Panc1 (cell line): Measurements from ENCODE around the gene MVD. TPM values are rescaled to one million over a fixed set of nuclear protein-coding genes. Genes with fewer than 3 reads are reported as not detected.
A peak's percentile ranks its signal among the peaks of the same experiment; 100 is the strongest.

ENCODE experiments used
- ATAC-seq: fragments of 200-7000 bp; cut with Tn5 transposase; 2 replicates; pipeline ENCODE4 v1.9.1; 2020; ENCODE audit warnings: mild to moderate bottlenecking, moderate library complexity
- BruUV-seq: library from RNA; stranded (reverse); fragments of 400-500 nt; replicated peaks from 2 replicates; lab custom pipeline; 2021; lab: Mats Ljungman, UMichigan
- CTCF ChIA-PET: fragments of 300-600 bp; sonication (Branson Sonifier 250); formaldehyde crosslinking; loops from one replicate; lab custom pipeline; 2022; ENCODE audit warnings: antibody characterized with exemption; lab: Charles Lee
- POLR2A ChIA-PET: fragments of 300-600 bp; sonication (Branson Sonifier 250); formaldehyde crosslinking; loops from one replicate; lab custom pipeline; 2022; ENCODE audit warnings: antibody characterized with exemption; lab: Charles Lee
- DNase-seq: peaks from one replicate; pipeline ENCODE4 v3.0.0-alpha.2; 2010; ENCODE audit warnings: low read depth, low spot score
- H3K27ac ChIP-seq: 2 replicates; pipeline ENCODE4 v1.5.1; 2011; ENCODE audit warnings: mild to moderate bottlenecking, low read length, inconsistent platforms
- H3K27me3 ChIP-seq: fragments of 200-500 bp; sonication (Bioruptor generic); 2 replicates; pipeline ENCODE4 v1.6.0; 2014; ENCODE audit warnings: low read length, inconsistent platforms; ENCODE audit not compliant: control insufficient read depth, insufficient read depth
- H3K36me3 ChIP-seq: fragments of 200-500 bp; sonication (Bioruptor generic); 2 replicates; pipeline ENCODE4 v1.5.1; 2014; ENCODE audit warnings: inconsistent platforms, mild to moderate bottlenecking, low read length, moderate library complexity; ENCODE audit not compliant: control insufficient read depth, insufficient read depth
- H3K4me1 ChIP-seq: 2 replicates; pipeline ENCODE4 v1.5.1; 2011; ENCODE audit warnings: inconsistent platforms, mild to moderate bottlenecking, low read length, moderate library complexity; ENCODE audit not compliant: control insufficient read depth, insufficient read depth
- H3K4me3 ChIP-seq, 2 experiments: 2 replicates each; pipeline ENCODE4 v1.5.1; 2011 to 2012; ENCODE audit warnings: low read depth in 2 of 2, low read length in 2 of 2, mild to moderate bottlenecking in 2 of 2, inconsistent platforms in 1 of 2, moderate library complexity in 1 of 2
- H3K9me3 ChIP-seq: fragments of 200-500 bp; sonication (Bioruptor generic); 2 replicates; pipeline ENCODE4 v1.5.1; 2014; ENCODE audit warnings: low read depth, mild to moderate bottlenecking, inconsistent platforms, low read length, moderate library complexity; ENCODE audit not compliant: control insufficient read depth, insufficient read depth
- POLR2AphosphoS5 ChIP-seq: IDR thresholded peaks from 2 replicates; pipeline ENCODE4 v1.6.1; 2012; ENCODE audit warnings: mild to moderate bottlenecking, low read depth, low read length, moderate library complexity
- SIN3A ChIP-seq: IDR thresholded peaks from 2 replicates; pipeline ENCODE4 v1.6.1; 2012; ENCODE audit warnings: low read depth, mild to moderate bottlenecking, low read length, moderate library complexity, borderline replicate concordance; ENCODE audit not compliant: insufficient read depth
- TCF7L2 ChIP-seq: IDR thresholded peaks from 2 replicates; pipeline ENCODE4 v1.6.1; 2011; ENCODE audit warnings: mild to moderate bottlenecking, low read depth, low read length, inconsistent platforms
- in situ Hi-C: cut with HindIII; loops from 2 replicates; pipeline ENCODE4 v1.10.0; 2016; ENCODE audit warnings: low sequenced_read_pairs, low pct_unique_long_range_greater_than_20kb
- intact Hi-C: fragments of 100-400 bp; cut with micrococcal nuclease; formaldehyde crosslinking; loops from one replicate; pipeline ENCODE4 v1.10.0; 2022; ENCODE audit not compliant: unreplicated experiment
- total RNA-seq: library from RNA; stranded (reverse); gene quantifications from one replicate; pipeline ENCODE4 v1.2.1, GENCODE V29; 2021; ENCODE audit not compliant: unreplicated experiment
- TF ChIP-seq, protein P1 (sequence below): fragments of 450-650 bp; IDR thresholded peaks from 2 replicates; pipeline ENCODE4 v1.5.1; 2017; ENCODE audit warnings: mild to moderate bottlenecking
- TF ChIP-seq, protein P2 (sequence below), 2 experiments: IDR thresholded peaks; 2 replicates each; pipeline ENCODE4 v1.6.1; 2011 to 2012; ENCODE audit warnings: low read depth in 2 of 2, control low read depth in 1 of 2, low read length in 1 of 2, mild to moderate bottlenecking in 1 of 2, moderate library complexity in 1 of 2; ENCODE audit not compliant: insufficient read depth in 1 of 2

Gene MVD
- total RNA-seq, 1 experiment from 2014 or later = 96.8 TPM

DNA sequence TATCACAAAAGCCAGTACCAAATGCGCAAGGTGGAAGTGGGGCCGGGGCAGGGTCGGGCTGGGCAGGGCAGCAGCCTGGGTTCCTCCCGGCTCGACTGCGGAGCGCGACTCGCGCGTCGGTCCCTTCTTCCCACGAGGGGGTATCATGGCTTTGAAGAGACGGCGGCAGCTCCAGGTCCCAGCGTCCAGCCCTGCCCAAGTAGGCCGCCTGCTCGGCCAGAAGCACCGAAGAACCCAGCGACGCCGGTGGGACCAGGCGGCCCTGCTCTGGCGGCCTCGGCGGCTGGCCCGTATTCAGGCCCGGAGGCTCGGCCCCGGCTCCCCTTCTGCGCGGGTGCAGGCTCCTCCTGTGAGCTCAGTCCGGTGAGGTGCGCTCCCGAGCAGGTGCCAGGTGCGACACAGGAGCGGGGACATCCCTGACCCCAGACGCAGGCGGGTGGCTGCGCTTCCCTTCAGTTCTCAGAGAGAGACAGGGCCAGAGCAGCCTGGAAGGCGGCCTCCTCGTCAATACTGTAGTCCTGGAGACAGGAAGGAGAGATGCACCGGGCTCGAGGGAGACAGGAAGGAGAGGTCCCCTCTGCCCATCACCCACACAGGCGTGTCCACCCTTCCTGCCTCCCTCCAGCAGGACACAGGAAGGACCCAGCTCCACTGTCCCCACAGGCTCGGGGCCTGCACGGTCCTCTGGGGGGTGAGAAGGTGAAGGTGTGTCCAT is 34.4 kb upstream of the MVD start:
- TF ChIP-seq POLR2AphosphoS5 (no peak), SIN3A (no peak), TCF7L2 (no peak)
- TF ChIP-seq, protein P1, sequence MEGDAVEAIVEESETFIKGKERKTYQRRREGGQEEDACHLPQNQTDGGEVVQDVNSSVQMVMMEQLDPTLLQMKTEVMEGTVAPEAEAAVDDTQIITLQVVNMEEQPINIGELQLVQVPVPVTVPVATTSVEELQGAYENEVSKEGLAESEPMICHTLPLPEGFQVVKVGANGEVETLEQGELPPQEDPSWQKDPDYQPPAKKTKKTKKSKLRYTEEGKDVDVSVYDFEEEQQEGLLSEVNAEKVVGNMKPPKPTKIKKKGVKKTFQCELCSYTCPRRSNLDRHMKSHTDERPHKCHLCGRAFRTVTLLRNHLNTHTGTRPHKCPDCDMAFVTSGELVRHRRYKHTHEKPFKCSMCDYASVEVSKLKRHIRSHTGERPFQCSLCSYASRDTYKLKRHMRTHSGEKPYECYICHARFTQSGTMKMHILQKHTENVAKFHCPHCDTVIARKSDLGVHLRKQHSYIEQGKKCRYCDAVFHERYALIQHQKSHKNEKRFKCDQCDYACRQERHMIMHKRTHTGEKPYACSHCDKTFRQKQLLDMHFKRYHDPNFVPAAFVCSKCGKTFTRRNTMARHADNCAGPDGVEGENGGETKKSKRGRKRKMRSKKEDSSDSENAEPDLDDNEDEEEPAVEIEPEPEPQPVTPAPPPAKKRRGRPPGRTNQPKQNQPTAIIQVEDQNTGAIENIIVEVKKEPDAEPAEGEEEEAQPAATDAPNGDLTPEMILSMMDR = no peak
- TF ChIP-seq, protein P2, sequence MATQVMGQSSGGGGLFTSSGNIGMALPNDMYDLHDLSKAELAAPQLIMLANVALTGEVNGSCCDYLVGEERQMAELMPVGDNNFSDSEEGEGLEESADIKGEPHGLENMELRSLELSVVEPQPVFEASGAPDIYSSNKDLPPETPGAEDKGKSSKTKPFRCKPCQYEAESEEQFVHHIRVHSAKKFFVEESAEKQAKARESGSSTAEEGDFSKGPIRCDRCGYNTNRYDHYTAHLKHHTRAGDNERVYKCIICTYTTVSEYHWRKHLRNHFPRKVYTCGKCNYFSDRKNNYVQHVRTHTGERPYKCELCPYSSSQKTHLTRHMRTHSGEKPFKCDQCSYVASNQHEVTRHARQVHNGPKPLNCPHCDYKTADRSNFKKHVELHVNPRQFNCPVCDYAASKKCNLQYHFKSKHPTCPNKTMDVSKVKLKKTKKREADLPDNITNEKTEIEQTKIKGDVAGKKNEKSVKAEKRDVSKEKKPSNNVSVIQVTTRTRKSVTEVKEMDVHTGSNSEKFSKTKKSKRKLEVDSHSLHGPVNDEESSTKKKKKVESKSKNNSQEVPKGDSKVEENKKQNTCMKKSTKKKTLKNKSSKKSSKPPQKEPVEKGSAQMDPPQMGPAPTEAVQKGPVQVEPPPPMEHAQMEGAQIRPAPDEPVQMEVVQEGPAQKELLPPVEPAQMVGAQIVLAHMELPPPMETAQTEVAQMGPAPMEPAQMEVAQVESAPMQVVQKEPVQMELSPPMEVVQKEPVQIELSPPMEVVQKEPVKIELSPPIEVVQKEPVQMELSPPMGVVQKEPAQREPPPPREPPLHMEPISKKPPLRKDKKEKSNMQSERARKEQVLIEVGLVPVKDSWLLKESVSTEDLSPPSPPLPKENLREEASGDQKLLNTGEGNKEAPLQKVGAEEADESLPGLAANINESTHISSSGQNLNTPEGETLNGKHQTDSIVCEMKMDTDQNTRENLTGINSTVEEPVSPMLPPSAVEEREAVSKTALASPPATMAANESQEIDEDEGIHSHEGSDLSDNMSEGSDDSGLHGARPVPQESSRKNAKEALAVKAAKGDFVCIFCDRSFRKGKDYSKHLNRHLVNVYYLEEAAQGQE (IDR thresholded peaks at IDR 0.05; ENCODE audit: insufficient read depth in 1 of 2, low read depth in 2 of 2, low read length in 1 of 2) = no peak
- Histone ChIP-seq H3K27ac (no peak overlapping the region), H3K4me3 (no peak overlapping the region), H3K27me3 (no peaks in the 10 kb centered on the region), H3K9me3 (no peaks in the 10 kb centered on the region), H3K4me1 (no peaks in the 10 kb centered on the region), H3K36me3 (no peaks in the 10 kb centered on the region)
- intact Hi-C loops (no loop called here), in situ Hi-C loops (no loop called here)
- no peak for DNase-seq
- no TSS peak for BruUV-seq
- ChIA-PET POLR2A (no interaction called here), CTCF (no interaction called here)
- ATAC-seq = no peak

DNA sequence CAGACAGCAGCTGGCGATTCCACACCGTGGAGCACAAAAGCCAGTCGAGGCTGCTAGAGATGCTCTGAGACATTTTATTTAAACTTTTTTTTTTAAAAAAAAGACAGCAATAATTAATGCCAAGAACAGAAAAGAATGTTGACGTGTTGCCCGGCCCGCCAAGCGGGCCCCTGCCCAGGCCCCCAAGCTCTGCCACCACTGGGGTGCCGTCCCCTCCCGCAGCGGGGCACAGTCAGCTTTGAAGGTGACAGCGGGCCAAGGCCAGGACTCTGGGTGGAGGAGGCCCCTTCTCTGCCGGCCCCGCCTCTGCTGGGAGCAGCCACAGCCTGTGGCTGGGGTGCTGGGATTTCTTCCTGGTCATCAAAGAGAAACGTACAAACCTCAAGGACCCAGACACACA is 33.5 kb upstream of the MVD start:
- DNase-seq (no peak), ATAC-seq (no peak)
- H3K36me3 ChIP-seq = no peaks in the 10 kb centered on the region
- ChIA-PET CTCF (interaction anchor here (1.0 kb wide), 1 partner anchor 9 kb away, joined by 3 read pairs; no protein-coding TSS in a partner anchor), POLR2A (no interaction called here)
- H3K9me3 ChIP-seq = no peaks in the 10 kb centered on the region
- H3K4me1 ChIP-seq = no peaks in the 10 kb centered on the region
- TF ChIP-seq, protein P2 (IDR thresholded peaks at IDR 0.05; ENCODE audit: insufficient read depth in 1 of 2, low read depth in 2 of 2, low read length in 1 of 2) = no peak
- TF ChIP-seq SIN3A (no peak), TCF7L2 (no peak), POLR2AphosphoS5 (no peak)
- TF ChIP-seq, protein P1 = no peak
- in situ Hi-C loops (no loop called here), intact Hi-C loops (no loop called here)
- TSS peak; percentile 80 for BruUV-seq
- no peaks in the 10 kb centered on the region for H3K27me3 ChIP-seq
- H3K4me3 ChIP-seq = no peak overlapping the region
- H3K27ac ChIP-seq = no peak overlapping the region
